BJ (cell line): ENCODE measurements around the gene MEF2C. TPM values are rescaled to one million over a fixed set of nuclear protein-coding genes. Genes with fewer than 3 reads are reported as not detected.

ENCODE experiments used
- CTCF ChIA-PET: fragments of 350-600 bp; formaldehyde crosslinking; extraction: SDS; loops from one replicate; lab custom pipeline; 2021; ENCODE audit warnings: antibody characterized with exemption, inconsistent platforms; lab: Yijun Ruan, JAX
- POLR2A ChIA-PET: fragments of 300-600 bp; sonication (Branson Sonifier 250); formaldehyde crosslinking; extraction: SDS; loops from one replicate; lab custom pipeline; 2021; ENCODE audit warnings: antibody characterized with exemption; lab: Charles Lee
- DNase-seq: peaks from one replicate; pipeline ENCODE4 v3.0.0-alpha.2; 2011; ENCODE audit warnings: low read depth
- H3K27me3 ChIP-seq: 2 replicates; pipeline ENCODE4 v1.6.0; 2011; ENCODE audit warnings: low read length; ENCODE audit not compliant: control insufficient read depth, insufficient read depth
- H3K36me3 ChIP-seq: 2 replicates; pipeline ENCODE4 v1.5.1; 2011; ENCODE audit warnings: low read length; ENCODE audit not compliant: control insufficient read depth, insufficient read depth
- H3K4me3 ChIP-seq: 2 replicates; pipeline ENCODE4 v1.5.1; 2011; ENCODE audit warnings: low read depth, mild to moderate bottlenecking, control low read depth, low read length
- polyA plus RNA-seq: library from polyadenylated mRNA; depleted of rRNA; stranded (reverse); fragments of >200 nt; gene quantifications from 2 replicates; pipeline ENCODE4 v1.2.3, GENCODE V29; 2011
- TF ChIP-seq, protein P1 (sequence below): IDR thresholded peaks from 2 replicates; pipeline ENCODE4 v1.5.1; 2011; ENCODE audit warnings: low read depth, mild to moderate bottlenecking, control low read depth, inconsistent platforms, low read length, moderate library complexity; ENCODE audit not compliant: insufficient read depth

MEF2C gene
- polyA plus RNA-seq, 1 experiment: 1.6 TPM

DNA sequence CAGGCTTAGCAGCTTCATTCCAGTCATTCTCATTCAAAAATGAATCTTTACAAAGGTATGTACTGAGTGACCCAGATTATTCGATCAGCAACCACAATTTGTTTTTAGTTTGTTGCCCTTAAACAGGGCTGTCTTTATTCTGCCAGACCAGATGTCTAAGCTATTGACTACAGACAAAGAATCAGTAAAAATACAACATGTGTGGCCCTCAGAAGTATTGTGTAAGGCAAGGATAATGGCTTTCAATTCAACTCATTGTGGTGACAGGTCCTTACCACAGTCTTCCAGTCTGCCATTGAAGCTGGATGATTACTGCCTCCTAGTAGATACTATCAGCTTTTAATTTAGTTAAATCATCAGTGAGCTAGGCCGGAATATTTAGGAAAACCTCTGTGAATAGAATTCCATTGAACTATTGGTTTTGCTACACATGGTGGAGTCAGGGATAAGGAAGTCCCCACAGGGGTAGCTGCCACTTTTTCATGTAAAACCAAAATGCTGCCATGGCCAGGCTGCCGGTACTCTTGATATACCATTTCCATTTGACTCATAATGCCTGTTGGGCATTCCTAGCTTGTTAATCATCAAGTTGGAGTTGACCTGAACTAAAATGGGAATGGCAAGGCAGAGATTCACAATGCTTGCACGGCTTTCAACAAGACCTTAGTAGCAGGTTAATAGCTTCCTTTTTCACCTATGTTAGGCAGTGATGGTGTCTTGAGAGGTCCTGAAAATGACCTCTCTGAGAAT lies 175.6 kb downstream of the MEF2C start:
- Histone ChIP-seq H3K27me3 (no peaks in the 10 kb centered on the region; the same call in 1 of the 2 replicates), H3K4me3 (no peak overlapping the region), H3K36me3 (no peaks in the 10 kb centered on the region)
- TF ChIP-seq, protein P1, sequence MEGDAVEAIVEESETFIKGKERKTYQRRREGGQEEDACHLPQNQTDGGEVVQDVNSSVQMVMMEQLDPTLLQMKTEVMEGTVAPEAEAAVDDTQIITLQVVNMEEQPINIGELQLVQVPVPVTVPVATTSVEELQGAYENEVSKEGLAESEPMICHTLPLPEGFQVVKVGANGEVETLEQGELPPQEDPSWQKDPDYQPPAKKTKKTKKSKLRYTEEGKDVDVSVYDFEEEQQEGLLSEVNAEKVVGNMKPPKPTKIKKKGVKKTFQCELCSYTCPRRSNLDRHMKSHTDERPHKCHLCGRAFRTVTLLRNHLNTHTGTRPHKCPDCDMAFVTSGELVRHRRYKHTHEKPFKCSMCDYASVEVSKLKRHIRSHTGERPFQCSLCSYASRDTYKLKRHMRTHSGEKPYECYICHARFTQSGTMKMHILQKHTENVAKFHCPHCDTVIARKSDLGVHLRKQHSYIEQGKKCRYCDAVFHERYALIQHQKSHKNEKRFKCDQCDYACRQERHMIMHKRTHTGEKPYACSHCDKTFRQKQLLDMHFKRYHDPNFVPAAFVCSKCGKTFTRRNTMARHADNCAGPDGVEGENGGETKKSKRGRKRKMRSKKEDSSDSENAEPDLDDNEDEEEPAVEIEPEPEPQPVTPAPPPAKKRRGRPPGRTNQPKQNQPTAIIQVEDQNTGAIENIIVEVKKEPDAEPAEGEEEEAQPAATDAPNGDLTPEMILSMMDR: no peak
- no peak for DNase-seq
- CTCF ChIA-PET: interaction anchor here (0.7 to 1.6 kb wide), 5 partner anchors 9 to 926 kb away, joined by 3 to 5 read pairs (median 4); no protein-coding TSS in a partner anchor
- POLR2A ChIA-PET: no interaction called here

- CTCF ChIA-PET: interaction anchor here (1.4 to 2.4 kb wide), 4 partner anchors 11 to 921 kb away, joined by 3 to 10 read pairs (median 4); no protein-coding TSS in a partner anchor
- POLR2A ChIA-PET: no interaction called here
- TF ChIP-seq, protein P1: no peak
These were observed 180.7 kb downstream of the MEF2C start for GRCh38 chr5:88702332-88702731.

GRCh38 chr5:88700121-88700520 lies 182.9 kb downstream of the MEF2C start:
- POLR2A ChIA-PET: no interaction called here
- no peaks in the 10 kb centered on the region for H3K36me3 ChIP-seq
- no peak overlapping the region for H3K4me3 ChIP-seq
- TF ChIP-seq, protein P1: no peak
- DNase-seq: no peak
- H3K27me3 ChIP-seq: peaks cover 6% of the 10 kb centered on the region
- CTCF ChIA-PET: no interaction called here

More at GRCh38 chr5:88702332-88702731, 180.7 kb downstream of the MEF2C start:
- H3K27me3 ChIP-seq: no peaks in the 10 kb centered on the region; the same call in 1 of the 2 replicates
- no peak overlapping the region for H3K4me3 ChIP-seq
- no peak for DNase-seq
- H3K36me3 ChIP-seq: no peaks in the 10 kb centered on the region

GRCh38 chr5:88698290-88698689 lies 184.7 kb downstream of the MEF2C start:
- POLR2A ChIA-PET: interaction anchor here (0.7 kb wide), 1 partner anchor 955 kb away, joined by 4 read pairs; no protein-coding TSS in a partner anchor
- CTCF ChIA-PET: interaction anchor here (1.5 kb wide), 1 partner anchor 9 kb away, joined by 4 read pairs; no protein-coding TSS in a partner anchor
- H3K4me3 ChIP-seq: no peak overlapping the region
- TF ChIP-seq, protein P1: no peak
- peaks cover 16% of the 10 kb centered on the region for H3K27me3 ChIP-seq
- no peaks in the 10 kb centered on the region for H3K36me3 ChIP-seq
- DNase-seq: no peak

DNA sequence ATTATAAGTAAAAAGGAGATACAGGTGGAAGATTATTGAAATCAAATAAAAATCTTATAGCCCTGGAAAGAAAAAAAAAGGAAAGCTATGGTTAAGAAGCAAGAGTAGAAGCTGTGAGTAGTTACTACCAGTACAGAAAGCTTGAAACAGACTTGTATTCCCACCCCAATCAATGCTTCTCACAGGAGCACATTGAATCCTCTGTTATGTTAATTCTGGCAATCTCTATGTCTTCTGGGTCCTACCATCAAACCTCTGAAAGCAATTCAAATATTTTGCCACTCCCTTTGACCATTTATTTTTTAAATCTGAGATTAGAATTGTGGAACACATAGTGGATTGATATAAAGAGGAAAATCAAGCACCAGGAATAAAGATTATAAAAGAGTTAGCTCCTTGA lies 186.5 kb downstream of the MEF2C start:
- Histone ChIP-seq H3K36me3 (no peaks in the 10 kb centered on the region), H3K4me3 (no peak overlapping the region), H3K27me3 (peaks cover 29% of the 10 kb centered on the region)
- TF ChIP-seq, protein P1: no peak
- ChIA-PET POLR2A (no interaction called here), CTCF (no interaction called here)
- DNase-seq: no peak
